Activated CD4-positive, alpha-beta memory T cell treated with anti-CD3 and anti-CD28 coated beads, Interleukin-2, amount 10 ng/mL, durations not matched to agents 7 days and 5 days (primary cell): Measurements from ENCODE around the gene PFKFB3. TPM values are rescaled to one million over a fixed set of nuclear protein-coding genes. Genes with fewer than 3 reads are reported as not detected.
"Not testable (repeated sequence)": the region's sequence is repeated elsewhere in the genome, so short reads cannot be mapped to it uniquely, and the experiment has no call there.

Experiments
- CTCF ChIA-PET: fragments of 350-600 bp; sonication (Branson Sonifier 250); formaldehyde crosslinking; loops from one replicate; lab custom pipeline; 2021; ENCODE audit warnings: antibody characterized with exemption, inconsistent platforms; lab: Charles Lee
- POLR2A ChIA-PET: fragments of 350-600 bp; sonication (Branson Sonifier 250); formaldehyde crosslinking; loops from one replicate; lab custom pipeline; 2021; ENCODE audit warnings: antibody characterized with exemption; lab: Charles Lee
- DNase-seq: peaks from one replicate; pipeline ENCODE4 v3.0.0-alpha.2; 2020
- H3K27ac Mint-ChIP-seq: one replicate; pipeline ENCODE4 v1.8.0; 2021; ENCODE audit warnings: mild to moderate bottlenecking, mixed read lengths
- H3K27me3 Mint-ChIP-seq: one replicate; pipeline ENCODE4 v1.8.0; 2021; ENCODE audit warnings: mixed read lengths
- H3K36me3 Mint-ChIP-seq: one replicate; pipeline ENCODE4 v1.8.0; 2021; ENCODE audit warnings: low read depth, mixed read lengths
- H3K4me1 Mint-ChIP-seq: one replicate; pipeline ENCODE4 v1.8.0; 2021; ENCODE audit warnings: mixed read lengths
- H3K4me3 Mint-ChIP-seq: one replicate; pipeline ENCODE4 v1.8.0; 2021; ENCODE audit warnings: mild to moderate bottlenecking, mixed read lengths
- H3K9me3 Mint-ChIP-seq: one replicate; pipeline ENCODE4 v1.8.0; 2021; ENCODE audit warnings: mixed read lengths
- total RNA-seq, 2 experiments: library from RNA; stranded (reverse); gene quantifications; one replicate each; pipeline ENCODE4 v1.2.3, GENCODE V29; 2021

Gene PFKFB3
- total RNA-seq, 2 experiments from 2014 or later = 66.8 to 69.4 TPM

DNA sequence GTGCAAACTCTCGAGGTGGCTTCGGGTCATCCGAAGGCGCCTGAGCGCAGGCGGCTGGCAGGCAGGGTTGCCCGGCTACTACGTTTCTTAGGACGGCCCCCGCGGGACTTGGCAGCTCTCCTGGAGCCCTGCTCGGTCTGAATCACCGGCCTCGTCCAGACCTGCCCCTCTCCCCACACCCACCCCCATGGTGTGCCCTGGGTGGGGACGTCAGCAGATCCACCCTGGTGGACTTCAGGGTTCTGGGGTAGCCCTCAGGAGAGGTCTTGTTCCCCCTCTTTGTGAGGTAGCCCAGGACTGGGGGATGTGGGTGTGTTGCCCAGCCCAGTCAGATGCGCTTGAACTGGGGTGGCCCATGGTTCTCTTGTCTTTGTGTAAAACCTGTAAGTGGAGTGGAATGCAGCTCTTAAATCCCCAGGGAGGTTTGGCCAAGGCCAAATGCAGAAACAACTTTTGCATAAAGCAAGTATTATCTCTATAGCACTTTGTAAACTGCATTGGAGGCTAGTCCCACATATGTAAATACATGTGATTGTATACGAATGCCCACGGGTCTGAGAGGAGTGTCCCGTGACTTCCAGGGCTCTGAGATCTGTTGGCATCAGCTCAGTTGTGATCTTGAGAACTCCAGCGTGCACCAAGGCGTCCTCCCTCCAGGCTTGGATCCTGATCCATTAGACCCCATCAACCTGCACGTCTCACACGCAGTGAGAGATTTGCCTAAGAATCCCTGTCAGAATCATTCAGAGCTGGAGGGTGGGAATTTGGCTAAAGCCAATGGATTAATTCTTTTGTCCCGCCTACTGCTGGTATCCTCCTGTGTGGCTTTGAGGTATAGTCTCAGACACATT lies 1.8 kb downstream of the PFKFB3 start:
- POLR2A ChIA-PET = interaction anchor here (1.0 kb wide), 1 partner anchor 205 kb away, joined by 4 read pairs; no protein-coding TSS in a partner anchor
- Mint-ChIP-seq H3K9me3 (no peaks in the 10 kb centered on the region), H3K27ac (no peak overlapping the region), H3K36me3 (peaks cover 15% of the 10 kb centered on the region), H3K27me3 (no peaks in the 10 kb centered on the region), H3K4me1 (peaks cover 43% of the 10 kb centered on the region), H3K4me3 (peak overlapping the region; percentile 96)
- CTCF ChIA-PET = interaction anchor here (1.2 to 6.2 kb wide), 3 partner anchors 31 to 202 kb away, joined by 3 to 91 read pairs (median 5); no protein-coding TSS in a partner anchor
- DNase-seq = peak; percentile 19

- POLR2A ChIA-PET, DNase-seq, H3K27ac Mint-ChIP-seq, H3K9me3 Mint-ChIP-seq, CTCF ChIA-PET, H3K4me3 Mint-ChIP-seq, H3K27me3 Mint-ChIP-seq: not testable (repeated sequence)
- Mint-ChIP-seq H3K36me3 (peaks cover 19% of the 10 kb centered on the region), H3K4me1 (peaks cover 32% of the 10 kb centered on the region)
Measured at GRCh38 chr10:6206486-6206885, 3.8 kb downstream of the PFKFB3 start.

GRCh38 chr10:6207658-6208057 lies 4.9 kb downstream of the PFKFB3 start:
- POLR2A ChIA-PET = no interaction called here
- H3K4me1 Mint-ChIP-seq = peaks cover 24% of the 10 kb centered on the region
- peaks cover 19% of the 10 kb centered on the region for H3K36me3 Mint-ChIP-seq
- CTCF ChIA-PET = interaction anchor here (0.6 to 2.1 kb wide), 5 partner anchors 35 to 199 kb away, joined by 3 to 8 read pairs (median 3); no protein-coding TSS in a partner anchor
- H3K4me3 Mint-ChIP-seq = no peak overlapping the region
- no peak for DNase-seq
- H3K9me3 Mint-ChIP-seq = no peaks in the 10 kb centered on the region
- H3K27ac Mint-ChIP-seq = peak overlapping the region; percentile 2
- no peaks in the 10 kb centered on the region for H3K27me3 Mint-ChIP-seq

- H3K36me3 Mint-ChIP-seq = peaks cover 21% of the 10 kb centered on the region
- no peaks in the 10 kb centered on the region for H3K9me3 Mint-ChIP-seq
- ChIA-PET CTCF (interaction anchor here (2.1 kb wide), 1 partner anchor 193 kb away, joined by 8 read pairs; no protein-coding TSS in a partner anchor), POLR2A (no interaction called here)
- H3K4me1 Mint-ChIP-seq = peaks cover 21% of the 10 kb centered on the region
- no peak overlapping the region for H3K27ac Mint-ChIP-seq
- no peaks in the 10 kb centered on the region for H3K27me3 Mint-ChIP-seq
- no peak overlapping the region for H3K4me3 Mint-ChIP-seq
- DNase-seq = no peak
Measured at GRCh38 chr10:6208799-6209235, 6.1 kb downstream of the PFKFB3 start.

- CTCF ChIA-PET = no interaction called here
- POLR2A ChIA-PET = no interaction called here
- H3K9me3 Mint-ChIP-seq = no peaks in the 10 kb centered on the region
Measured at GRCh38 chr10:6211341-6211670, 8.6 kb downstream of the PFKFB3 start.

DNA sequence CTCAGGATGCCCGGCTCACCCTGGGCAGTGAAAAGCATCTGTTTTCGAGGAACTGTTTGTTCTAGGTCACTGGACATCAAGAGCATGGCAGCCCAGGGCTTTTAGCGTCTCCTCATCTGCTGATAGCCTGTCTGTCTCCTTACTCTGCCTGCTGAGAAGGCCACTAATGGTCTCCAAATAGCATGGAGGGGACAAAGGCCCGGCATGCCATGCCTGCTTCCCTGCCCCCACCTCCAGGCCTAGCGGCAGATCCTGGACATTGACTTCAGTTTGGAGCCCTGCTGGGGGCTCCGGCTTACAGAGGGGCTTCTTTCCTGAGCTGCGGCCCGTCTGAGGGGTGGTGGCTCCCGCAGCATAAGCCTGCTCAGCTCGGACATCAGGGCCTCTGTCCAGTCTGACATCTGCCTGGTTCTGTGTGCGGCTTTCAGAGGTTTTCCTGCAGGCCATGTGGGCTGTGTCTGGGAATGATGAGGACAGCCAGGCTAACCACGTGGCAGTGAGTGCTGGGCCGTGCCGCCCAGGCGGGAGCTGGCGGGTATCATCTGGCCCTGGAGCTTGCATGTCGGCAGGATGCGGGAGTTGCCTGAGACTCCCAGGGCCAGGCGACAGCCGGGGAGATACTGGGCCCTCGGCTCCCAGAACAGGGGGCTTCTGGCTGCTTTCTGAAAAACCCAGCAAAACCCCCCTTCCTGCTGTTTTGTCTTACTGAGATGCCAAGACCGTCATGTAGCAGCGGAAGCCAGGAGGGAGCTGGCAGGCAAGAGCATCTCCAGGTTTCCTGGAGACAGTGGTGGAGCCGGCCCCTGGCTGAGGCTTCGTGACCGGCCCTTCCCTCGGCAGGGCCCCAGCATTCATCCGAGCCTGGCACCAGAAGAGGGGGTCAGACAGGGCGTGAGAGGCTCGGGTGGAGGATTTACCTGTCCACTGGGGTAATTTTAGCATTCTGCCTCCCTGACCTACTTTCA lies 9.2 kb downstream of the PFKFB3 start:
- DNase-seq = no peak
- peaks cover 34% of the 10 kb centered on the region for H3K36me3 Mint-ChIP-seq
- no peaks in the 10 kb centered on the region for H3K27me3 Mint-ChIP-seq
- peaks cover 14% of the 10 kb centered on the region for H3K4me1 Mint-ChIP-seq
- H3K27ac Mint-ChIP-seq = no peak overlapping the region
- no peak overlapping the region for H3K4me3 Mint-ChIP-seq
- ChIA-PET POLR2A (no interaction called here), CTCF (interaction anchor here (1.2 kb wide), 1 partner anchor 9 kb away, joined by 4 read pairs; the partner anchor contains the start of gene PFKFB3)
- no peaks in the 10 kb centered on the region for H3K9me3 Mint-ChIP-seq

More at GRCh38 chr10:6211341-6211670, 8.6 kb downstream of the PFKFB3 start:
- no peak for DNase-seq
- Mint-ChIP-seq H3K27me3 (no peaks in the 10 kb centered on the region), H3K36me3 (peaks cover 27% of the 10 kb centered on the region), H3K4me3 (no peak overlapping the region), H3K27ac (no peak overlapping the region), H3K4me1 (peaks cover 14% of the 10 kb centered on the region)

DNA sequence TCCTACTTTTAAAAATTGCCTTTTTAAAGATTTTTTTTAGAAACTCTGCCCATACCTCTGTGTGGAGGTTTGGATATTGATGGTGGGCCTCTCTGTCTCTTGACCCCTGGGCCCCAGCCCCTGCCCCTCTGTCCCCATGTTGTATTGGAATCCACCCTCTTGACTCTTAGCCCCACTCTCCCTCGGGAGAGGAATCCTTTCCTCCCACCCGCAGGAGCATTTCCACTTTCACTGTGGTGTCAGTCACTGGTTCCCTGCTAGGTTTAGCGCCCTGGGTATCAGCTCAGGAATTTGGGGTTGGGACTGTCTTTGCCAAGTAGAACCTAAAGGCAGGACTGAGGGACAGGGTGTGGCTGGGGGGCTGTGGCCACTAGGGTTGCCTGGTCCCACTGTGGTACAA lies 10.1 kb downstream of the PFKFB3 start:
- ChIA-PET CTCF (interaction anchor here (1.2 kb wide), 1 partner anchor 10 kb away, joined by 4 read pairs; the partner anchor contains the start of gene PFKFB3), POLR2A (no interaction called here)
- DNase-seq = no peak
- Mint-ChIP-seq H3K4me1 (peaks cover 7% of the 10 kb centered on the region), H3K27ac (no peak overlapping the region), H3K36me3 (peaks cover 39% of the 10 kb centered on the region), H3K9me3 (no peaks in the 10 kb centered on the region), H3K4me3 (no peak overlapping the region), H3K27me3 (no peaks in the 10 kb centered on the region)

DNA sequence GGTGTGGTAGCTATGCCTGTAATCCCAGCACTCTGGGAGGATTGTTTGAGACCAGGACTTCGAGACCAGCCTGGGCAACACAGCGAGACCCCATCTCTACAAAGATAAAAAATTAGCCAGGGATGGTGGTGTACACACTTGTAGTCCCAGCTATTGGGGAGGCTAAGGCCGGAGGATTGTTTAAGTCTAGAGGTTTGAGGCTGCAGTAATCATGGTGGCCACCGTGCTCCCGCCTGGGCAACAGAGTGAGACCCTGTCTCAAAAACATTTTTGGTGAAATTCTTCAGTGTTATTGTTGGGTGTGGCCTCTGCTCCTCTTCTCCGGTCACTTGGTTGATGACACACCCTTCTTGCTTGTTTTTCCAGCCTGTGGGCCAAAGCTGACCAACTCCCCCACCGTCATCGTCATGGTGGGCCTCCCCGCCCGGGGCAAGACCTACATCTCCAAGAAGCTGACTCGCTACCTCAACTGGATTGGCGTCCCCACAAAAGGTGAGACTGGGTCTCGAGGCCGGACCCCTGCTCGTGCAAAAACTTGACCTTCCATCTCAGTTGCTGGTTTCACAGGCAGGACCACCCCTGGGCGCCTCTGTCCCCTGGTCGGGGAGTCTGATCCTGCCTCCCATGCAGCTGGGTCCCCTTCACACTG lies 10.6 kb downstream of the PFKFB3 start:
- ChIA-PET CTCF (interaction anchor here (1.2 kb wide), 1 partner anchor 188 kb away, joined by 4 read pairs; no protein-coding TSS in a partner anchor), POLR2A (no interaction called here)
- Mint-ChIP-seq H3K9me3 (no peaks in the 10 kb centered on the region), H3K27me3 (no peaks in the 10 kb centered on the region), H3K4me1 (peaks cover 4% of the 10 kb centered on the region), H3K4me3 (no peak overlapping the region), H3K27ac (no peak overlapping the region), H3K36me3 (peaks cover 41% of the 10 kb centered on the region)
- DNase-seq = no peak

DNA sequence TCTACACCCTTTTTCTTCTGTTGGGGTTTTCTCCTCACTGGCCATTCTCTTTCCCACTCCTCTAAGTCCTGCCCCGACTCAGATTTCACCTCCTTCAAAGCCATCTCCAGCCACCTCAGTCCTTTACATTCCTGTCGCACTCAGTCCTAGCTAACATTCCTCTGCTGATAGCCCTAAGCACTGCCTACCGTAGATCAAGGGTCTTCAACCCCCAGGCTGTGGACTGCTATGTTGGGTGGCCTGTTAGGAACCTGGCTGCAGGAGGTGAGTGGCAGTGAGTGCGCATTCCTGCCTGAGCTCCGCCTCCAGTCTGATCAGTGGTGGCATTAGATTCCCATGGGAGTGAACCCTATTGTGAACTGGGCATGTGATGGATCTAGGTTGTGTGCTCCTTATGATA lies 11.2 kb downstream of the PFKFB3 start:
- POLR2A ChIA-PET = no interaction called here
- Mint-ChIP-seq H3K36me3 (peaks cover 46% of the 10 kb centered on the region), H3K27ac (no peak overlapping the region), H3K27me3 (no peaks in the 10 kb centered on the region), H3K4me1 (no peaks in the 10 kb centered on the region), H3K9me3 (no peaks in the 10 kb centered on the region), H3K4me3 (no peak overlapping the region)
- no peak for DNase-seq
- CTCF ChIA-PET = interaction anchor here (1.2 kb wide), 1 partner anchor 187 kb away, joined by 4 read pairs; no protein-coding TSS in a partner anchor

DNA sequence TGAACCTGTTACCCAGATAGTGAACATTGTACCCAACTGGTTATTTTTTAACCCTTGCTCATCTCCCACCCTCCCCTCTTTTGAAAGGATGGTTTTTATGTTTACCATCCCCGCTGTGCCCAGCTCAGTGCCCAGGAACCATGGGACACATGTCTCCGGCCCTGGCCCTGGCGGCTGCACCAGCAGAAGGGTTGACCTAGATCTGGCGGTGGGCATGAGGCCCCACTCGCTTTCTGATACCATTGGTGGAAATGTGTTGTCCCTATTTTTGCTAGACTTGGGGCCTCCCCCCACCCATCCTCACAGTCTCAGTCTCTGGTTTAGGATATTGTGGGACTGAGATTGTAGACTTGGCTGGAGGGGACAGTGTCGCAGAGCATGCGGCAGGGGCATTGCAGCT lies 11.9 kb downstream of the PFKFB3 start:
- ChIA-PET CTCF (no interaction called here), POLR2A (no interaction called here)
- DNase-seq = no peak
- no peaks in the 10 kb centered on the region for H3K9me3 Mint-ChIP-seq
- H3K4me1 Mint-ChIP-seq = no peaks in the 10 kb centered on the region
- H3K4me3 Mint-ChIP-seq = no peak overlapping the region
- H3K36me3 Mint-ChIP-seq = peaks cover 53% of the 10 kb centered on the region
- H3K27ac Mint-ChIP-seq = no peak overlapping the region
- H3K27me3 Mint-ChIP-seq = no peaks in the 10 kb centered on the region

- Mint-ChIP-seq H3K27me3 (no peaks in the 10 kb centered on the region), H3K27ac (no peak overlapping the region), H3K4me1 (no peaks in the 10 kb centered on the region), H3K36me3 (peaks cover 56% of the 10 kb centered on the region), H3K9me3 (no peaks in the 10 kb centered on the region), H3K4me3 (no peak overlapping the region)
- POLR2A ChIA-PET = no interaction called here
- CTCF ChIA-PET = no interaction called here
- DNase-seq = no peak
Measured at GRCh38 chr10:6215241-6215640, 12.5 kb downstream of the PFKFB3 start.

- ChIA-PET POLR2A (no interaction called here), CTCF (no interaction called here)
- peaks cover 62% of the 10 kb centered on the region for H3K36me3 Mint-ChIP-seq
- no peaks in the 10 kb centered on the region for H3K9me3 Mint-ChIP-seq
- H3K27me3 Mint-ChIP-seq = no peaks in the 10 kb centered on the region
- DNase-seq = no peak
- H3K27ac Mint-ChIP-seq = no peak overlapping the region
- H3K4me3 Mint-ChIP-seq = no peak overlapping the region
- H3K4me1 Mint-ChIP-seq = no peaks in the 10 kb centered on the region
Measured at GRCh38 chr10:6215683-6216484, 13.2 kb downstream of the PFKFB3 start.
